GM19328 (cell line): ENCODE results near the gene FGF3.

Experiments used
- ATAC-seq: cut with Tn5 transposase; IDR thresholded peaks from one replicate; pipeline ENCODE4 v1.9.1; 2021; ENCODE audit warnings: mild to moderate bottlenecking, moderate library complexity; ENCODE audit not compliant: unreplicated experiment

FGF3 gene

GRCh38 chr11:69825037-69825834, 6.0 kb upstream of the FGF3 start:
- no peak for ATAC-seq

- ATAC-seq: no peak
Observed at GRCh38 chr11:69823641-69824265, 4.5 kb upstream of the FGF3 start.

GRCh38 chr11:69822676-69823494, 3.7 kb upstream of the FGF3 start:
- ATAC-seq: no peak

GRCh38 chr11:69821511-69822040, 2.4 kb upstream of the FGF3 start:
- ATAC-seq: no peak

GRCh38 chr11:69820441-69820840, 1.2 kb upstream of the FGF3 start:
- no peak for ATAC-seq

- no peak for ATAC-seq
Observed at GRCh38 chr11:69819541-69820070, 390 bp upstream of the FGF3 start.

GRCh38 chr11:69818231-69818602, 999 bp downstream of the FGF3 start:
- no peak for ATAC-seq

GRCh38 chr11:69817265-69818230, 1.7 kb downstream of the FGF3 start:
- no peak for ATAC-seq

- ATAC-seq: no peak
Observed at GRCh38 chr11:69816671-69817070, 2.5 kb downstream of the FGF3 start.

GRCh38 chr11:69815973-69816372, 3.2 kb downstream of the FGF3 start:
- no peak for ATAC-seq

GRCh38 chr11:69814902-69815301, 4.3 kb downstream of the FGF3 start:
- ATAC-seq: no peak

GRCh38 chr11:69814411-69814810, 4.8 kb downstream of the FGF3 start:
- no peak for ATAC-seq

- no peak for ATAC-seq
Observed at GRCh38 chr11:69813839-69814238, 5.4 kb downstream of the FGF3 start.

- no peak for ATAC-seq
Observed at GRCh38 chr11:69812946-69813345, 6.3 kb downstream of the FGF3 start.

GRCh38 chr11:69812256-69812655, 7.0 kb downstream of the FGF3 start:
- no peak for ATAC-seq

GRCh38 chr11:69811431-69811830, 7.8 kb downstream of the FGF3 start:
- no peak for ATAC-seq

- no peak for ATAC-seq
Observed at GRCh38 chr11:69810289-69811118, 8.7 kb downstream of the FGF3 start.

- ATAC-seq: no peak
Observed at GRCh38 chr11:69808667-69809086, 10.5 kb downstream of the FGF3 start.
